HepG2 (cell line): Measurements from ENCODE around the gene MRPS2. TPM values are rescaled to one million over a fixed set of nuclear protein-coding genes. Genes with fewer than 3 reads are reported as not detected.

Experiments used
- AHR ChIP-seq: IDR thresholded peaks from 2 replicates; pipeline ENCODE4 v1.6.1; 2018; ENCODE audit warnings: missing genetic modification reagents, missing compliant biosample characterization
- FLYWCH1 ChIP-seq: sonication (generic); formaldehyde crosslinking; IDR thresholded peaks from 2 replicates; pipeline ENCODE4 v1.8.1; 2023; ENCODE audit warnings: mild to moderate bottlenecking, missing genetic modification reagents
- GATAD2A ChIP-seq: IDR thresholded peaks from 2 replicates; pipeline ENCODE4 v1.6.1; 2016
- HIVEP1 ChIP-seq: sonication (generic); formaldehyde crosslinking; IDR thresholded peaks from 2 replicates; pipeline ENCODE4 v1.4.0; 2020; ENCODE audit warnings: mild to moderate bottlenecking, missing genetic modification reagents
- HNF4G ChIP-seq, 2 experiments: sonication (generic) in 1 of 2; formaldehyde crosslinking in 1 of 2; IDR thresholded peaks; 2 replicates each; pipeline versions ENCODE4 v1.4.0 to v1.6.1; 2011 to 2020; ENCODE audit warnings: borderline replicate concordance in 2 of 2, low read depth in 2 of 2, mild to moderate bottlenecking in 2 of 2, low read length in 1 of 2, missing genetic modification reagents in 1 of 2, moderate library complexity in 1 of 2
- HNRNPUL1 ChIP-seq: fragments of 200-400 bp; formaldehyde crosslinking; IDR thresholded peaks from 2 replicates; pipeline ENCODE4 v1.6.1; 2017; ENCODE audit warnings: low read depth, mild to moderate bottlenecking, low read length, moderate library complexity
- HOXA5 ChIP-seq: sonication (generic); formaldehyde crosslinking; IDR thresholded peaks from 2 replicates; pipeline ENCODE4 v1.4.0; 2020; ENCODE audit warnings: missing genetic modification reagents
- HOXD1 ChIP-seq: sonication (generic); formaldehyde crosslinking; IDR thresholded peaks from 2 replicates; pipeline ENCODE4 v1.5.0; 2020; ENCODE audit warnings: missing genetic modification reagents
- JUNB ChIP-seq: sonication (generic); formaldehyde crosslinking; IDR thresholded peaks from 2 replicates; pipeline ENCODE4 v1.8.0; 2022; ENCODE audit warnings: missing genetic modification reagents, mild to moderate bottlenecking, borderline replicate concordance
- KMT2A ChIP-seq: sonication (generic); formaldehyde crosslinking; IDR thresholded peaks from 2 replicates; pipeline ENCODE4 v1.4.0; 2020; ENCODE audit warnings: missing genetic modification reagents
- MZF1 ChIP-seq: sonication (generic); formaldehyde crosslinking; IDR thresholded peaks from 2 replicates; pipeline ENCODE4 v1.8.1; 2023; ENCODE audit warnings: mild to moderate bottlenecking, missing genetic modification reagents, borderline replicate concordance
- PHF20 ChIP-seq: sonication (generic); formaldehyde crosslinking; IDR thresholded peaks from 2 replicates; pipeline ENCODE4 v1.5.0; 2020; ENCODE audit warnings: mild to moderate bottlenecking, missing genetic modification reagents
- RBM22 ChIP-seq: fragments of 200-400 bp; formaldehyde crosslinking; optimal IDR thresholded peaks from 2 replicates; pipeline ENCODE3; 2017; ENCODE audit warnings: mild to moderate bottlenecking, low read length, moderate library complexity
- SUZ12 ChIP-seq: fragments of 150-350 bp; IDR thresholded peaks from 2 replicates; pipeline ENCODE4 v1.6.1; 2014; ENCODE audit warnings: low read depth, low read length
- ZBTB3 ChIP-seq: sonication (generic); formaldehyde crosslinking; IDR thresholded peaks from 2 replicates; pipeline ENCODE4 v1.4.0; 2020; ENCODE audit warnings: low read depth, mild to moderate bottlenecking, moderate library complexity, missing genetic modification reagents, borderline replicate concordance
- ZKSCAN8 ChIP-seq: IDR thresholded peaks from 2 replicates; pipeline ENCODE4 v1.6.1; 2016; ENCODE audit warnings: borderline replicate concordance, missing genetic modification reagents, missing compliant biosample characterization
- ZNF282 ChIP-seq: fragments of 450-650 bp; IDR thresholded peaks from 2 replicates; pipeline ENCODE4 v1.6.1; 2018; ENCODE audit not compliant: partially characterized antibody
- ZNF335 ChIP-seq: sonication (generic); formaldehyde crosslinking; IDR thresholded peaks from 2 replicates; pipeline ENCODE4 v1.4.0; 2020; ENCODE audit warnings: missing genetic modification reagents
- ZNF446 ChIP-seq: sonication (generic); formaldehyde crosslinking; IDR thresholded peaks from 2 replicates; pipeline ENCODE4 v1.5.0; 2020; ENCODE audit warnings: mild to moderate bottlenecking, missing genetic modification reagents
- ZNF607 ChIP-seq: sonication (generic); formaldehyde crosslinking; IDR thresholded peaks from 2 replicates; pipeline ENCODE4 v1.5.1; 2020; ENCODE audit warnings: missing genetic modification reagents, mild to moderate bottlenecking, borderline replicate concordance
- ZNF713 ChIP-seq: sonication (generic); formaldehyde crosslinking; IDR thresholded peaks from 2 replicates; pipeline ENCODE4 v1.4.0; 2020; ENCODE audit warnings: mild to moderate bottlenecking, missing genetic modification reagents
- ZNF720 ChIP-seq: sonication (generic); formaldehyde crosslinking; IDR thresholded peaks from 2 replicates; pipeline ENCODE4 v1.4.0; 2020; ENCODE audit warnings: missing genetic modification reagents
- ZNF841 ChIP-seq: sonication (generic); formaldehyde crosslinking; IDR thresholded peaks from 2 replicates; pipeline ENCODE4 v1.8.1; 2023; ENCODE audit warnings: missing genetic modification reagents, borderline replicate concordance
- ZSCAN21 ChIP-seq: sonication (generic); formaldehyde crosslinking; IDR thresholded peaks from 2 replicates; pipeline ENCODE4 v1.8.0; 2022; ENCODE audit warnings: mild to moderate bottlenecking, missing genetic modification reagents, moderate library complexity, borderline replicate concordance
- polyA plus RNA-seq, 8 experiments: library from polyadenylated mRNA; depleted of rRNA in 3 of 8; stranded (reverse) in 7 of 8; unstranded in 1 of 8; fragments of >200 nt; fragmentation: Illumina TruSeq in 4 of 8; extraction: Trizol in 4 of 8; gene quantifications; 2 replicates each; pipeline versions ENCODE4 v1.2.1 to v1.2.3, GENCODE V29; 2011 to 2016; ENCODE audit warnings: low read depth in 4 of 8, missing spikeins in 1 of 8, mixed read lengths in 1 of 8; ENCODE audit not compliant: insufficient read depth in 1 of 8
- total RNA-seq, 5 experiments: library from RNA; depleted of rRNA; stranded (reverse); fragments of >200 nt; fragmentation: Illumina TruSeq; extraction: Trizol; gene quantifications; 2 replicates each; pipeline ENCODE4 v1.2.3, GENCODE V29; 2016; ENCODE audit warnings: low read depth in 1 of 5
- TF ChIP-seq, protein P1 (sequence below): sonication (generic); formaldehyde crosslinking; IDR thresholded peaks from 2 replicates; pipeline ENCODE4 v1.4.0; 2020; ENCODE audit warnings: missing genetic modification reagents, mild to moderate bottlenecking, borderline replicate concordance
- TF ChIP-seq, protein P2 (sequence below): sonication (generic); formaldehyde crosslinking; IDR thresholded peaks from 2 replicates; pipeline ENCODE4 v1.4.0; 2020; ENCODE audit warnings: missing genetic modification reagents
- TF ChIP-seq, protein P3 (sequence below): sonication (generic); formaldehyde crosslinking; conservative IDR thresholded peaks from 2 replicates; pipeline ENCODE4 v1.4.0; 2020; ENCODE audit warnings: missing genetic modification reagents

Gene MRPS2
- total and polyA plus RNA-seq, 2 of the 13 experiments (the other 11 are each of a cell fraction or from before 2014, with no cell fraction given): 44.4 to 86.7 TPM

DNA sequence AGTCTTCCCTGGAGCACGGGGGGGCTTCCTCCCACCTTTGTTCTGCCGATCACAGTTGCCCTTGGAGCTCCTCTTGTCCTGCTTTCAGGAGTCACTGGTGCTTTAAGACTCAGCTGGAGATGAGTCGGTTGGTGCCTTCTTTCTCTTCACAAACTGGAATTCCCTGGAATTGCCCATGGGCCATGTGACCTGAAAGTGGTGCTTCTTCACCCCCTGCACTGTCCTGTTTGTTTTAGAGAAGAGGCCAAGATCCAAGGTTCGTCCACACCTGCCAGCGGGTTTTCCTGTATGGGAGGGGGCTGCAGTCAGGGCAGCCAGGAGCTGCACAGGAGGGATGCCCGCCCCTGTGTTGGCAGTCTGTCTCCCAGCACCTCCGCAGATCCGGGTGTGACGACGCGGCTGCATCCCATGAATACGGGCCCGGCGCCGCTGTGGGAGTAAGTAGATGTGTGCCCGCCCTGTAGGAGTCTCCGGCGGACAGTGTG, 9.5 kb upstream of the MRPS2 start (continued):
- TF ChIP-seq, protein P1, sequence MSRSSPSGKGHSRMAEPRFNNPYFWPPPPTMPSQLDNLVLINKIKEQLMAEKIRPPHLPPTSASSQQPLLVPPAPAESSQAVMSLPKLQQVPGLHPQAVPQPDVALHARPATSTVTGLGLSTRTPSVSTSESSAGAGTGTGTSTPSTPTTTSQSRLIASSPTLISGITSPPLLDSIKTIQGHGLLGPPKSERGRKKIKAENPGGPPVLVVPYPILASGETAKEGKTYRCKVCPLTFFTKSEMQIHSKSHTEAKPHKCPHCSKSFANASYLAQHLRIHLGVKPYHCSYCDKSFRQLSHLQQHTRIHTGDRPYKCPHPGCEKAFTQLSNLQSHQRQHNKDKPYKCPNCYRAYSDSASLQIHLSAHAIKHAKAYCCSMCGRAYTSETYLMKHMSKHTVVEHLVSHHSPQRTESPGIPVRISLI: no peak; the same call in 1 of the 2 replicates
- TF ChIP-seq ZNF446 (CRISPR knock-in tag) (no peak), ZNF841 (CRISPR knock-in tag) (no peak), HNF4G (IDR thresholded peaks at IDR 0.05; ENCODE audit: borderline replicate concordance, low read depth, low read length) (peak; percentile 74), HNF4G (CRISPR knock-in tag; IDR thresholded peaks at IDR 0.05; ENCODE audit: borderline replicate concordance, low read depth) (no peak; the same call in 1 of the 2 replicates), ZBTB3 (CRISPR knock-in tag) (no peak), MZF1 (CRISPR knock-in tag) (no peak), GATAD2A (CRISPR knock-in tag) (0 out of 2 replicates have a peak, but pooled peaks have one; percentile 43), ZNF607 (CRISPR knock-in tag) (no peak), JUNB (no peak), RBM22 (peak; percentile 30), FLYWCH1 (CRISPR knock-in tag) (no peak), ZNF335 (CRISPR knock-in tag) (no peak), ZNF713 (no peak), HOXD1 (CRISPR knock-in tag) (no peak), HOXA5 (CRISPR knock-in tag) (no peak), HNRNPUL1 (no peak), ZKSCAN8 (CRISPR knock-in tag) (no peak), ZNF720 (CRISPR knock-in tag) (no peak), KMT2A (CRISPR knock-in tag) (peak; percentile 67; the same call in 1 of the 2 replicates), ZNF282 (no peak), PHF20 (no peak), AHR (CRISPR knock-in tag) (no peak), SUZ12 (no peak), HIVEP1 (CRISPR knock-in tag) (peak; percentile 86; the same call in 1 of the 2 replicates), ZSCAN21 (no peak; the same call in 1 of the 2 replicates)
- TF ChIP-seq, protein P2, sequence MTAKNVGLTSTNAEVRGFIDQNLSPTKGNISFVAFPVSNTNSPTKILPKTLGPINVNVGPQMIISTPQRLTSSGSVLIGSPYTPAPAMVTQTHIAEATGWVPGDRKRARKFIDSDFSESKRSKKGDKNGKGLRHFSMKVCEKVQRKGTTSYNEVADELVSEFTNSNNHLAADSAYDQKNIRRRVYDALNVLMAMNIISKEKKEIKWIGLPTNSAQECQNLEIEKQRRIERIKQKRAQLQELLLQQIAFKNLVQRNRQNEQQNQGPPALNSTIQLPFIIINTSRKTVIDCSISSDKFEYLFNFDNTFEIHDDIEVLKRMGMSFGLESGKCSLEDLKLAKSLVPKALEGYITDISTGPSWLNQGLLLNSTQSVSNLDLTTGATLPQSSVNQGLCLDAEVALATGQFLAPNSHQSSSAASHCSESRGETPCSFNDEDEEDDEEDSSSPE: 0 out of 2 replicates have a peak, but pooled peaks have one; percentile 17
- TF ChIP-seq, protein P3, sequence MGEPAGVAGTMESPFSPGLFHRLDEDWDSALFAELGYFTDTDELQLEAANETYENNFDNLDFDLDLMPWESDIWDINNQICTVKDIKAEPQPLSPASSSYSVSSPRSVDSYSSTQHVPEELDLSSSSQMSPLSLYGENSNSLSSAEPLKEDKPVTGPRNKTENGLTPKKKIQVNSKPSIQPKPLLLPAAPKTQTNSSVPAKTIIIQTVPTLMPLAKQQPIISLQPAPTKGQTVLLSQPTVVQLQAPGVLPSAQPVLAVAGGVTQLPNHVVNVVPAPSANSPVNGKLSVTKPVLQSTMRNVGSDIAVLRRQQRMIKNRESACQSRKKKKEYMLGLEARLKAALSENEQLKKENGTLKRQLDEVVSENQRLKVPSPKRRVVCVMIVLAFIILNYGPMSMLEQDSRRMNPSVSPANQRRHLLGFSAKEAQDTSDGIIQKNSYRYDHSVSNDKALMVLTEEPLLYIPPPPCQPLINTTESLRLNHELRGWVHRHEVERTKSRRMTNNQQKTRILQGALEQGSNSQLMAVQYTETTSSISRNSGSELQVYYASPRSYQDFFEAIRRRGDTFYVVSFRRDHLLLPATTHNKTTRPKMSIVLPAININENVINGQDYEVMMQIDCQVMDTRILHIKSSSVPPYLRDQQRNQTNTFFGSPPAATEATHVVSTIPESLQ (CRISPR knock-in tag): no peak
